ENCODE measurements around the gene POLR2F.

GRCh38 chr22:37996515-37997246 is 43.2 kb downstream of the POLR2F start:
- no peak for TF ChIP-seq ZNF274 (IDR thresholded peaks at IDR 0.05; ENCODE audit: low read depth, low read length)
- no peak for TF ChIP-seq YY1 (IDR thresholded peaks at IDR 0.05; ENCODE audit: insufficient read depth, insufficient read length)
- TF ChIP-seq SUZ12 (IDR thresholded peaks at IDR 0.05; ENCODE audit: extremely low read depth, insufficient read depth, insufficient read length) = no peak
